C4-2B (cell line): ENCODE measurements around the gene RING1.

Source experiments
- H3K27ac ChIP-seq: fragments of 450-650 bp; 2 replicates; pipeline ENCODE4 v1.5.1; 2017
- CTCF ChIP-seq: fragments of 450-650 bp; conservative IDR thresholded peaks from 2 replicates; pipeline ENCODE4 v1.5.1; 2017; ENCODE audit warnings: mild to moderate bottlenecking
- ZFX ChIP-seq: fragments of 450-650 bp; IDR thresholded peaks from 2 replicates; pipeline ENCODE4 v1.6.1; 2017

Gene RING1

GRCh38 chr6:33169291-33170175 lies 38.8 kb upstream of the RING1 start:
- H3K27ac ChIP-seq: no peak overlapping the region
- no peak for TF ChIP-seq CTCF
- TF ChIP-seq ZFX: no peak

GRCh38 chr6:33170176-33171015 lies 37.9 kb upstream of the RING1 start:
- TF ChIP-seq CTCF: no peak
- TF ChIP-seq ZFX: no peak
- no peak overlapping the region for H3K27ac ChIP-seq

DNA sequence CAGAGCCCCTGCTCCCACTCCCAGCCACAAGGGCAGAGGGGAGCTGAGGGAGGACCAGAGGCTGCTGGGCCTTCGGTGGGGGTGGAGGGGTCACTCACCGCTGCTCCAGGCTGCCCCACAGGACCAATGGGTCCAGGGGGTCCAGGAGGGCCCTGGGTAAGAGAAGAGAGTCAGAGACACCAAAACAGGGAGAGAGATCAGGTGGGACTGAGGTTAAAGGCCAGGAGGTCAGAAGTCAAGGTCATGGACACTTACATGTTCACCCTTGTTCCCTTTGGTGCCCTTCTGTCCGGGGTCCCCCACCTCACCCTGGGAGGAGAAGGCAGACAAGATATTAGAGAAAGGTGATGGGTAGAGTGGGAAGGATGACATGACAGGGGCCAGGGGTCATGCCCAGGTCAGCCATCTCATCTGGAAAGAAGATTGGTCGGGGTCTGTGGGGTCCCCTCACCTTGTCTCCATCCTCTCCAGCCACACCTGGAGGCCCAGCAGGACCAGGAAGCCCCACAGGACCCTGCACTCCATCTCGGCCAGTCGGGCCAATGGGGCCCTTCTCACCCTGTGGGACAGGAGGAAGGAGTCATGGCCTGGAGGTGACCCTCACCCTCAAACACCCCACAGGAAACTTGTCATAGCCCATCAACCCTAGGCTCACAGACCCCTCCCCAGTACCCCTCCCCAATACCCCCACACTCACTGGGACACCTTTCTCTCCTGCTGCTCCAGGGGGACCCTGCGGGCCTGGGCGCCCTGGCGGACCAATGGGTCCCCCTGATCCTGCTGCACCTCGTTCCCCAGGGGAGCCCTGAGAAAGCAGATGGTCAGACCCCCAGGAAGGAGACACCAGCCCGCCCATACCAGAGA lies 37.1 kb upstream of the RING1 start:
- no peak overlapping the region for H3K27ac ChIP-seq
- no peak for TF ChIP-seq ZFX
- TF ChIP-seq CTCF: no peak

DNA sequence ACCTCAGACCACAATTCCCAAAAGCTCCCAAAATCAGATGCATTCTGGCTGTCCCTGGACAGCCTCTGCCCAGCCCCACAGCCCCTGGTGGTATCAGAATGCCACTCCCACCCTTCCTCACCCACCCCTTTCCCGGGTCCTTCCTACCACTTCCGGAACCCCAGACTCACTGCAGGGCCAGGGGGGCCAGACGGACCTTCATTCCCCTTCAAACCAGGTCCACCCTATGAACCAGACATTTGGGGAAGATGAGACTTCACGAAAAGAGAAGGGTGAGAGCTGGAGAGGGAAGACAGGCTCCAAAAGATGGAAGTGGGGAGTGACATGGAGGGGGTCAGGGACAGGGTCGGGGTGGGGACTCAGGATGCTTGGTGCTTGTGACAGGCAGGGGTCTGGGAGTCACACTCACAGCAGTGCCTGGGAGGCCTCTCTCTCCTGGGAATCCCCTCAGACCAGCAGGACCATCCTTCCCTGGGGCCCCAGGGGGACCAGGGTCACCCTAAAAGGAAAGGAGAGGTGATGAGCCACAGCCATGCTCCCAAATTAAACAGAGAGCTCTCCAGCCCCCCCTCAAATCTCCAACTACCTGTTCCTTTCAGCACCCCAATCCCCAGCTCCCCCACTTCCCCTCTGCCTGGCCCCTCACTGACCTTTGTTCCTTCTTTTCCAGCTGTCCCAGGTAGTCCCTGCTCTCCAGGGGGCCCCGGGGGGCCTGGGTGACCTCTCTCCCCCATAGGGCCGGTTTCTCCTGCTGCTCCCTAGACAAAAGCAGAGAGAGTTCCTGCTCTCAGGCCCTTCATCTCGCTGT lies 36.2 kb upstream of the RING1 start:
- no peak for TF ChIP-seq ZFX
- TF ChIP-seq CTCF: no peak
- H3K27ac ChIP-seq: no peak overlapping the region

- no peak overlapping the region for H3K27ac ChIP-seq
- TF ChIP-seq CTCF: no peak; the same call in 1 of the 2 replicates
- TF ChIP-seq ZFX: no peak
Measured at GRCh38 chr6:33172688-33173534, 35.4 kb upstream of the RING1 start.
